ENCODE results near the gene FASN. TPM values are rescaled to one million over a fixed set of nuclear protein-coding genes. Genes with fewer than 3 reads are reported as not detected.

FASN gene
- total and polyA plus RNA-seq, 2 of the 13 experiments (the other 11 are each of a cell fraction or from before 2014, with no cell fraction given): 51.7 to 101 TPM

- TF ChIP-seq ZNF530 (CRISPR knock-in tag; IDR thresholded peaks at IDR 0.05; ENCODE audit: low read depth) (peak; percentile 58; the same call in 1 of the 2 replicates), PAXIP1 (CRISPR knock-in tag; conservative IDR thresholded peaks at IDR 0.05) (no peak), TBX3 (IDR thresholded peaks at IDR 0.05; ENCODE audit: borderline replicate concordance) (no peak), RFX1 (IDR thresholded peaks at IDR 0.05) (no peak), POLR2G (IDR thresholded peaks at IDR 0.05; ENCODE audit: low read depth, low read length) (no peak; the same call in 1 of the 2 replicates), HBP1 (CRISPR knock-in tag; IDR thresholded peaks at IDR 0.05; ENCODE audit: low read depth) (no peak), ONECUT2 (CRISPR knock-in tag; IDR thresholded peaks at IDR 0.05) (0 out of 2 replicates have a peak, but pooled peaks have one; percentile 19), TEF (CRISPR knock-in tag; IDR thresholded peaks at IDR 0.05) (no peak), TEAD3 (CRISPR knock-in tag; optimal IDR thresholded peaks at IDR 0.05; ENCODE audit: borderline replicate concordance) (no peak), SP5 (CRISPR knock-in tag; IDR thresholded peaks at IDR 0.05; ENCODE audit: borderline replicate concordance, low read depth) (no peak), PRPF4 (IDR thresholded peaks at IDR 0.05; ENCODE audit: low read depth, low read length, poor library complexity, severe bottlenecking) (no peak), LCORL (IDR thresholded peaks at IDR 0.05) (no peak), LCORL (CRISPR knock-in tag; IDR thresholded peaks at IDR 0.05) (0 out of 2 replicates have a peak, but pooled peaks have one; percentile 39)
- TF ChIP-seq, protein P1, sequence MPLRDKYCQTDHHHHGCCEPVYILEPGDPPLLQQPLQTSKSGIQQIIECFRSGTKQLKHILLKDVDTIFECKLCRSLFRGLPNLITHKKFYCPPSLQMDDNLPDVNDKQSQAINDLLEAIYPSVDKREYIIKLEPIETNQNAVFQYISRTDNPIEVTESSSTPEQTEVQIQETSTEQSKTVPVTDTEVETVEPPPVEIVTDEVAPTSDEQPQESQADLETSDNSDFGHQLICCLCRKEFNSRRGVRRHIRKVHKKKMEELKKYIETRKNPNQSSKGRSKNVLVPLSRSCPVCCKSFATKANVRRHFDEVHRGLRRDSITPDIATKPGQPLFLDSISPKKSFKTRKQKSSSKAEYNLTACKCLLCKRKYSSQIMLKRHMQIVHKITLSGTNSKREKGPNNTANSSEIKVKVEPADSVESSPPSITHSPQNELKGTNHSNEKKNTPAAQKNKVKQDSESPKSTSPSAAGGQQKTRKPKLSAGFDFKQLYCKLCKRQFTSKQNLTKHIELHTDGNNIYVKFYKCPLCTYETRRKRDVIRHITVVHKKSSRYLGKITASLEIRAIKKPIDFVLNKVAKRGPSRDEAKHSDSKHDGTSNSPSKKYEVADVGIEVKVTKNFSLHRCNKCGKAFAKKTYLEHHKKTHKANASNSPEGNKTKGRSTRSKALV (CRISPR knock-in tag; IDR thresholded peaks at IDR 0.05): no peak; the same call in 1 of the 2 replicates
- TF ChIP-seq, protein P2, sequence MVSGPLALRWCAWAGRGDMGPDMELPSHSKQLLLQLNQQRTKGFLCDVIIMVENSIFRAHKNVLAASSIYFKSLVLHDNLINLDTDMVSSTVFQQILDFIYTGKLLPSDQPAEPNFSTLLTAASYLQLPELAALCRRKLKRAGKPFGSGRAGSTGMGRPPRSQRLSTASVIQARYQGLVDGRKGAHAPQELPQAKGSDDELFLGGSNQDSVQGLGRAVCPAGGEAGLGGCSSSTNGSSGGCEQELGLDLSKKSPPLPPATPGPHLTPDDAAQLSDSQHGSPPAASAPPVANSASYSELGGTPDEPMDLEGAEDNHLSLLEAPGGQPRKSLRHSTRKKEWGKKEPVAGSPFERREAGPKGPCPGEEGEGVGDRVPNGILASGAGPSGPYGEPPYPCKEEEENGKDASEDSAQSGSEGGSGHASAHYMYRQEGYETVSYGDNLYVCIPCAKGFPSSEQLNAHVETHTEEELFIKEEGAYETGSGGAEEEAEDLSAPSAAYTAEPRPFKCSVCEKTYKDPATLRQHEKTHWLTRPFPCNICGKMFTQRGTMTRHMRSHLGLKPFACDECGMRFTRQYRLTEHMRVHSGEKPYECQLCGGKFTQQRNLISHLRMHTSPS (CRISPR knock-in tag; IDR thresholded peaks at IDR 0.05; ENCODE audit: low read depth): no peak
- TF ChIP-seq, protein P3, sequence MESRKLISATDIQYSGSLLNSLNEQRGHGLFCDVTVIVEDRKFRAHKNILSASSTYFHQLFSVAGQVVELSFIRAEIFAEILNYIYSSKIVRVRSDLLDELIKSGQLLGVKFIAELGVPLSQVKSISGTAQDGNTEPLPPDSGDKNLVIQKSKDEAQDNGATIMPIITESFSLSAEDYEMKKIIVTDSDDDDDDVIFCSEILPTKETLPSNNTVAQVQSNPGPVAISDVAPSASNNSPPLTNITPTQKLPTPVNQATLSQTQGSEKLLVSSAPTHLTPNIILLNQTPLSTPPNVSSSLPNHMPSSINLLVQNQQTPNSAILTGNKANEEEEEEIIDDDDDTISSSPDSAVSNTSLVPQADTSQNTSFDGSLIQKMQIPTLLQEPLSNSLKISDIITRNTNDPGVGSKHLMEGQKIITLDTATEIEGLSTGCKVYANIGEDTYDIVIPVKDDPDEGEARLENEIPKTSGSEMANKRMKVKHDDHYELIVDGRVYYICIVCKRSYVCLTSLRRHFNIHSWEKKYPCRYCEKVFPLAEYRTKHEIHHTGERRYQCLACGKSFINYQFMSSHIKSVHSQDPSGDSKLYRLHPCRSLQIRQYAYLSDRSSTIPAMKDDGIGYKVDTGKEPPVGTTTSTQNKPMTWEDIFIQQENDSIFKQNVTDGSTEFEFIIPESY (CRISPR knock-in tag; IDR thresholded peaks at IDR 0.05): peak; percentile 46; the same call in 1 of the 2 replicates
Observed at GRCh38 chr17:82095777-82096708, 2.0 kb downstream of the FASN start (continued).

Data from HepG2 (cell line).